ENCODE results near the gene MIEN1. TPM values are rescaled to one million over a fixed set of nuclear protein-coding genes. Genes with fewer than 3 reads are reported as not detected.

The MIEN1 gene
- total RNA-seq, 4 donors from 2014 or later, result 42.8 to 81.9 (median 67.7) TPM

GRCh38 chr17:39774047-39774446, 43.7 kb upstream of the MIEN1 start:
- Histone ChIP-seq H3K9me3 (no peaks in the 10 kb centered on the region), H3K4me3 (no peak overlapping the region), H3K4me1 (no peaks in the 10 kb centered on the region), H3K27me3 (no peaks in the 10 kb centered on the region), H3K27ac (no peak overlapping the region), H3K36me3 (no peaks in the 10 kb centered on the region)
- TF ChIP-seq CTCF (IDR thresholded peaks at IDR 0.05 in 4 of 5, conservative IDR thresholded peaks at IDR 0.05 in 1 of 5) (no peak), POLR2A (IDR thresholded peaks at IDR 0.05) (no peak)
- intact Hi-C loops (cut with DNase I; ENCODE audit: low total_unique reads) (no loop called here), in situ Hi-C loops (cut with MboI; ENCODE audit: low sequenced_read_pairs in 4 of 4) (no loop called here)
- ATAC-seq (no peak), DNase-seq (no peak)

GRCh38 chr17:39772987-39773934, 42.9 kb upstream of the MIEN1 start:
- no peak for TF ChIP-seq POLR2A (IDR thresholded peaks at IDR 0.05)
- TF ChIP-seq CTCF (IDR thresholded peaks at IDR 0.05 in 4 of 5, conservative IDR thresholded peaks at IDR 0.05 in 1 of 5), result no peak
- no peaks in the 10 kb centered on the region for H3K27me3 ChIP-seq

GRCh38 chr17:39772415-39772814, 42.1 kb upstream of the MIEN1 start:
- in situ Hi-C loops (cut with MboI; ENCODE audit: low sequenced_read_pairs in 4 of 4) (no loop called here), intact Hi-C loops (cut with DNase I; ENCODE audit: low total_unique reads) (no loop called here)
- ATAC-seq (no peak), DNase-seq (no peak)
- H3K36me3 ChIP-seq, result no peaks in the 10 kb centered on the region
- H3K9me3 ChIP-seq, result no peaks in the 10 kb centered on the region
- no peak overlapping the region for H3K27ac ChIP-seq
- H3K27me3 ChIP-seq, result no peaks in the 10 kb centered on the region
- H3K4me1 ChIP-seq, result no peaks in the 10 kb centered on the region
- no peak overlapping the region for H3K4me3 ChIP-seq
- TF ChIP-seq CTCF (IDR thresholded peaks at IDR 0.05 in 4 of 5, conservative IDR thresholded peaks at IDR 0.05 in 1 of 5) (no peak), POLR2A (IDR thresholded peaks at IDR 0.05) (no peak)

More at GRCh38 chr17:39772987-39773934, 42.9 kb upstream of the MIEN1 start:
- no peak overlapping the region for H3K4me3 ChIP-seq
- no peaks in the 10 kb centered on the region for H3K9me3 ChIP-seq
- no peaks in the 10 kb centered on the region for H3K4me1 ChIP-seq
- H3K36me3 ChIP-seq, result no peaks in the 10 kb centered on the region
- H3K27ac ChIP-seq, result no peak overlapping the region
- DNase-seq (no peak), ATAC-seq (no peak)
- intact Hi-C loops (cut with DNase I; ENCODE audit: low total_unique reads) (no loop called here), in situ Hi-C loops (cut with MboI; ENCODE audit: low sequenced_read_pairs in 4 of 4) (no loop called here)

- Histone ChIP-seq H3K27me3 (peaks cover 0 to 6% (median 0%) of the 10 kb centered on the region in 3 donors), H3K4me1 (no peaks in the 10 kb centered on the region), H3K4me3 (no peak overlapping the region), H3K36me3 (no peaks in the 10 kb centered on the region), H3K9me3 (no peaks in the 10 kb centered on the region), H3K27ac (no peak overlapping the region)
- TF ChIP-seq CTCF (IDR thresholded peaks at IDR 0.05 in 4 of 5, conservative IDR thresholded peaks at IDR 0.05 in 1 of 5), result no peak
- no peak for TF ChIP-seq POLR2A (IDR thresholded peaks at IDR 0.05)
- DNase-seq, result no peak
- in situ Hi-C loops (cut with MboI; ENCODE audit: low sequenced_read_pairs in 4 of 4), result no loop called here
- ATAC-seq, result peak in 1 of 2 donors; percentile 33
- intact Hi-C loops (cut with DNase I; ENCODE audit: low total_unique reads), result no loop called here
Measured at GRCh38 chr17:39769974-39770587, 39.7 kb upstream of the MIEN1 start.
